ENCODE results near the gene MXI1. TPM values are rescaled to one million over a fixed set of nuclear protein-coding genes. Genes with fewer than 3 reads are reported as not detected.

Gene MXI1
- total RNA-seq, 2 experiments from 2014 or later, result 11.7 to 22.3 TPM

DNA sequence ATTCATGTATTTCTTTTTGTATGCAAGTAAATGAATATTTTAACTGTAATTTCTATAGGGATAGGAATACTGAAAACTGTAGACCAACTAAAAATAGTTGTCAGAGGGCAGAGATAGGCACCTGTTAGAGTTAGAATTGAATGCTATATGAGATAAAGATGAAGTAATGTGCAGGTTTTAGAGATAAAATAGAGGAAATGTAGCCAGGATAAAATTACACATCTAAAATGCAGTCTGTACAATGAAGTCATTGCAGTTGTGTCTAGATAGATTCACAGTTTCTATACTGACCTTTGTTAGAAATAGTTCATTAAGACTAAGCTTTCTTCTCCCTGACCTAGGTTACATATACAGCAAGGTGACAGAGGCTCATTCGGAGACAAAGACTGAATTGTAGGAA lies 51.1 kb downstream of the MXI1 start:
- Histone ChIP-seq H3K4me2 (ENCODE audit: low read length) (no peak overlapping the region), H3K79me2 (ENCODE audit: insufficient read depth, low read depth, low read length) (no peaks in the 10 kb centered on the region), H3K9me2 (ENCODE audit: insufficient read depth, low read length) (no peaks in the 10 kb centered on the region), H2AFZ (ENCODE audit: low read length) (no peak overlapping the region), H4K20me1 (ENCODE audit: insufficient read depth, low read length) (no peaks in the 10 kb centered on the region), H3K4me3 (ENCODE audit: low read depth, low read length, poor library complexity, severe bottlenecking) (no peak overlapping the region), H3K27ac (ENCODE audit: low read depth, low read length, poor library complexity, severe bottlenecking) (no peak overlapping the region), H3K4me1 (ENCODE audit: insufficient read depth, low read length, poor library complexity, severe bottlenecking) (no peaks in the 10 kb centered on the region), H3K36me3 (ENCODE audit: insufficient read depth, low read length) (no peaks in the 10 kb centered on the region), H3K9me3 (ENCODE audit: low read length) (no peaks in the 10 kb centered on the region)
- no peak for DNase-seq (ENCODE audit: low spot score)
- CTCF ChIA-PET (ENCODE audit: unreplicated experiment), result interaction anchor here (0.5 kb wide), 1 partner anchor 46 kb away, joined by 4 read pairs; the partner anchor contains the start of gene SMNDC1
- POLR2A ChIA-PET, result interaction anchor here (0.7 to 1.8 kb wide), 5 partner anchors 9 to 150 kb away, joined by 3 to 8 read pairs (median 4); no protein-coding TSS in a partner anchor
- no peak for TF ChIP-seq EZH2phosphoT487 (IDR thresholded peaks at IDR 0.05; ENCODE audit: borderline replicate concordance, low read depth, low read length)
- TF ChIP-seq, protein P1, sequence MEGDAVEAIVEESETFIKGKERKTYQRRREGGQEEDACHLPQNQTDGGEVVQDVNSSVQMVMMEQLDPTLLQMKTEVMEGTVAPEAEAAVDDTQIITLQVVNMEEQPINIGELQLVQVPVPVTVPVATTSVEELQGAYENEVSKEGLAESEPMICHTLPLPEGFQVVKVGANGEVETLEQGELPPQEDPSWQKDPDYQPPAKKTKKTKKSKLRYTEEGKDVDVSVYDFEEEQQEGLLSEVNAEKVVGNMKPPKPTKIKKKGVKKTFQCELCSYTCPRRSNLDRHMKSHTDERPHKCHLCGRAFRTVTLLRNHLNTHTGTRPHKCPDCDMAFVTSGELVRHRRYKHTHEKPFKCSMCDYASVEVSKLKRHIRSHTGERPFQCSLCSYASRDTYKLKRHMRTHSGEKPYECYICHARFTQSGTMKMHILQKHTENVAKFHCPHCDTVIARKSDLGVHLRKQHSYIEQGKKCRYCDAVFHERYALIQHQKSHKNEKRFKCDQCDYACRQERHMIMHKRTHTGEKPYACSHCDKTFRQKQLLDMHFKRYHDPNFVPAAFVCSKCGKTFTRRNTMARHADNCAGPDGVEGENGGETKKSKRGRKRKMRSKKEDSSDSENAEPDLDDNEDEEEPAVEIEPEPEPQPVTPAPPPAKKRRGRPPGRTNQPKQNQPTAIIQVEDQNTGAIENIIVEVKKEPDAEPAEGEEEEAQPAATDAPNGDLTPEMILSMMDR (conservative IDR thresholded peaks at IDR 0.05; ENCODE audit: low read length), result no peak
- no TSS peak for BruUV-seq (replicated peaks)
- intact Hi-C loops (cut with micrococcal nuclease; ENCODE audit: unreplicated experiment), result no loop called here

DNA sequence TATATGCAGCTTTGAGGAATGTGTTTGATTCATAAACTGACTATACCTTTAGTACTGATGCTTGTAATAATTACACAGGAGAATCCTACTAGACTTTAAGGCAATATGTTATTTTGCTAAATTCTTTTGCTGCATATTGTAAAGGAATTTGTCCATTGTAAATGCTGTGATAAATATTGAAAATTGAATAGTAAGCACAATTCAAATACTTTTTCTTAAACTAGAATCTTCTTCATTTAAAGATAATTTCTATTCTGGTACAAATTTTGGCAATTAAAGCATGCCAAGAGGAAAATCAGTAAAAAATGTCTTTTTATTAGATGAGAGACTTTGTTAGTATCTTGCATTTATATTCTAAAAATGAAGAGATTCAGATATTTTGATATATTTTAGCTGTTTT lies 51.9 kb downstream of the MXI1 start:
- H3K4me3 ChIP-seq (ENCODE audit: low read depth, low read length, poor library complexity, severe bottlenecking), result no peak overlapping the region
- TF ChIP-seq, protein P1 (conservative IDR thresholded peaks at IDR 0.05; ENCODE audit: low read length), result no peak
- TF ChIP-seq EZH2phosphoT487 (IDR thresholded peaks at IDR 0.05; ENCODE audit: borderline replicate concordance, low read depth, low read length), result no peak
- DNase-seq (ENCODE audit: low spot score), result no peak
- POLR2A ChIA-PET, result interaction anchor here (0.5 to 1.8 kb wide), 3 partner anchors 8 to 755 kb away, joined by 3 to 8 read pairs (median 5); no protein-coding TSS in a partner anchor
- CTCF ChIA-PET (ENCODE audit: unreplicated experiment), result no interaction called here
- no TSS peak for BruUV-seq (replicated peaks)
- no peaks in the 10 kb centered on the region for H3K36me3 ChIP-seq (ENCODE audit: insufficient read depth, low read length)
- no peaks in the 10 kb centered on the region for H3K79me2 ChIP-seq (ENCODE audit: insufficient read depth, low read depth, low read length)
- H3K9me3 ChIP-seq (ENCODE audit: low read length), result no peaks in the 10 kb centered on the region
- no peaks in the 10 kb centered on the region for H3K4me1 ChIP-seq (ENCODE audit: insufficient read depth, low read length, poor library complexity, severe bottlenecking)
- no peak overlapping the region for H2AFZ ChIP-seq (ENCODE audit: low read length)
- H3K9me2 ChIP-seq (ENCODE audit: insufficient read depth, low read length), result no peaks in the 10 kb centered on the region
- H3K27ac ChIP-seq (ENCODE audit: low read depth, low read length, poor library complexity, severe bottlenecking), result no peak overlapping the region
- H4K20me1 ChIP-seq (ENCODE audit: insufficient read depth, low read length), result no peaks in the 10 kb centered on the region
- intact Hi-C loops (cut with micrococcal nuclease; ENCODE audit: unreplicated experiment), result no loop called here
- H3K4me2 ChIP-seq (ENCODE audit: low read length), result no peak overlapping the region

- intact Hi-C loops (cut with micrococcal nuclease; ENCODE audit: unreplicated experiment), result no loop called here
- no peak overlapping the region for H3K4me2 ChIP-seq (ENCODE audit: low read length)
- H4K20me1 ChIP-seq (ENCODE audit: insufficient read depth, low read length), result no peaks in the 10 kb centered on the region
- TF ChIP-seq, protein P1 (conservative IDR thresholded peaks at IDR 0.05; ENCODE audit: low read length), result no peak
- no peak for TF ChIP-seq EZH2phosphoT487 (IDR thresholded peaks at IDR 0.05; ENCODE audit: borderline replicate concordance, low read depth, low read length)
- H3K4me1 ChIP-seq (ENCODE audit: insufficient read depth, low read length, poor library complexity, severe bottlenecking), result no peaks in the 10 kb centered on the region
- no peaks in the 10 kb centered on the region for H3K9me3 ChIP-seq (ENCODE audit: low read length)
- no peak overlapping the region for H3K27ac ChIP-seq (ENCODE audit: low read depth, low read length, poor library complexity, severe bottlenecking)
- H3K9me2 ChIP-seq (ENCODE audit: insufficient read depth, low read length), result no peaks in the 10 kb centered on the region
- H3K79me2 ChIP-seq (ENCODE audit: insufficient read depth, low read depth, low read length), result no peaks in the 10 kb centered on the region
- no peaks in the 10 kb centered on the region for H3K36me3 ChIP-seq (ENCODE audit: insufficient read depth, low read length)
- no TSS peak for BruUV-seq (replicated peaks)
- DNase-seq (ENCODE audit: low spot score), result no peak
- ChIA-PET POLR2A (interaction anchor here (1.0 to 1.6 kb wide), 6 partner anchors 9 to 70 kb away, joined by 3 to 7 read pairs (median 4); no protein-coding TSS in a partner anchor), CTCF (ENCODE audit: unreplicated experiment) (interaction anchor here (0.5 kb wide), 1 partner anchor 1571 kb away, joined by 5 read pairs; no protein-coding TSS in a partner anchor)
- no peak overlapping the region for H2AFZ ChIP-seq (ENCODE audit: low read length)
- H3K4me3 ChIP-seq (ENCODE audit: low read depth, low read length, poor library complexity, severe bottlenecking), result no peak overlapping the region
These were observed 53.5 kb downstream of the MXI1 start for GRCh38 chr10:110260746-110261477.

Data from OCI-LY7 (cell line).